ENCODE measurements around the gene CCDC71.

Gene CCDC71

GRCh38 chr3:49165771-49166751, at the start of gene CCDC71:
CCDC71 (minus strand) TSS chr3:49166331; CDS start chr3:49164208, 2,123 bp downstream.
- TF ChIP-seq CSDC2 (CRISPR knock-in tag; IDR thresholded peaks at IDR 0.05) (peak; percentile 84), ESRRG (CRISPR knock-in tag; IDR thresholded peaks at IDR 0.05) (no peak), CSRNP3 (CRISPR knock-in tag; IDR thresholded peaks at IDR 0.05) (no peak), TSHZ2 (CRISPR knock-in tag; IDR thresholded peaks at IDR 0.05) (peak; percentile 78), CREB5 (CRISPR knock-in tag; IDR thresholded peaks at IDR 0.05; ENCODE audit: low read depth) (no peak), ZFP3 (CRISPR knock-in tag; IDR thresholded peaks at IDR 0.05) (peak; percentile 74), ZC3H10 (CRISPR knock-in tag; IDR thresholded peaks at IDR 0.05) (no peak), ISL1 (CRISPR knock-in tag; IDR thresholded peaks at IDR 0.05) (no peak), OSR1 (CRISPR knock-in tag; IDR thresholded peaks at IDR 0.05) (no peak), ZNF565 (CRISPR knock-in tag; conservative IDR thresholded peaks at IDR 0.05; ENCODE audit: low read depth) (0 out of 2 replicates have a peak, but pooled peaks have one; percentile 66), ZNF8 (CRISPR knock-in tag; IDR thresholded peaks at IDR 0.05) (no peak), SNAI2 (CRISPR knock-in tag; IDR thresholded peaks at IDR 0.05) (peak; percentile 48; the same call in 1 of the 2 replicates), POU6F1 (CRISPR knock-in tag; IDR thresholded peaks at IDR 0.05; ENCODE audit: borderline replicate concordance, low read depth) (no peak), TOX (CRISPR knock-in tag; IDR thresholded peaks at IDR 0.05; ENCODE audit: borderline replicate concordance) (no peak)
- ATAC-seq: peak; percentile 67

- ATAC-seq: no peak
- TF ChIP-seq TCF4 (CRISPR knock-in tag; IDR thresholded peaks at IDR 0.05; ENCODE audit: borderline replicate concordance) (no peak), CSDC2 (CRISPR knock-in tag; IDR thresholded peaks at IDR 0.05) (no peak), SNAI2 (CRISPR knock-in tag; IDR thresholded peaks at IDR 0.05) (no peak), ISL1 (CRISPR knock-in tag; IDR thresholded peaks at IDR 0.05) (no peak), TSHZ2 (CRISPR knock-in tag; IDR thresholded peaks at IDR 0.05) (no peak), ZFP3 (CRISPR knock-in tag; IDR thresholded peaks at IDR 0.05) (no peak), ZNF8 (CRISPR knock-in tag; IDR thresholded peaks at IDR 0.05) (no peak), PATZ1 (CRISPR knock-in tag; IDR thresholded peaks at IDR 0.05; ENCODE audit: borderline replicate concordance) (no peak), RARB (CRISPR knock-in tag; IDR thresholded peaks at IDR 0.05) (no peak), CSRNP3 (CRISPR knock-in tag; IDR thresholded peaks at IDR 0.05) (no peak), ESRRG (CRISPR knock-in tag; IDR thresholded peaks at IDR 0.05) (no peak), ZFP30 (CRISPR knock-in tag; IDR thresholded peaks at IDR 0.05) (no peak), GLIS3 (CRISPR knock-in tag; IDR thresholded peaks at IDR 0.05) (no peak), ARNTL (CRISPR knock-in tag; IDR thresholded peaks at IDR 0.05; ENCODE audit: borderline replicate concordance, low read depth) (no peak), POU6F1 (CRISPR knock-in tag; IDR thresholded peaks at IDR 0.05; ENCODE audit: borderline replicate concordance, low read depth) (no peak), TOX (CRISPR knock-in tag; IDR thresholded peaks at IDR 0.05; ENCODE audit: borderline replicate concordance) (no peak), OSR1 (CRISPR knock-in tag; IDR thresholded peaks at IDR 0.05) (no peak)
Observed at GRCh38 chr3:49213998-49214397, 47.9 kb upstream of the CCDC71 start.

Data from SK-N-SH treated with all-trans-retinoic acid at 6 μM for 48 hours (cell line).